SU-DHL-6 (cell line): ENCODE results near the gene SLCO3A1.

Experiments
- EZH2phosphoT487 ChIP-seq: fragments of 200-600 bp; sonication (generic), shearing (Covaris generic); conservative IDR thresholded peaks from 2 replicates; pipeline ENCODE4 v1.6.1; 2018; ENCODE audit warnings: mild to moderate bottlenecking, antibody characterized with exemption, low read length, moderate library complexity, mixed read lengths
- TF ChIP-seq, protein P1 (sequence below): fragments of 200-600 bp; sonication (generic); IDR thresholded peaks from one replicate; pipeline ENCODE4 v1.5.1; 2017; ENCODE audit warnings: antibody characterized with exemption, mild to moderate bottlenecking, low read length, moderate library complexity; ENCODE audit not compliant: insufficient read depth, poor library complexity, severe bottlenecking

DNA sequence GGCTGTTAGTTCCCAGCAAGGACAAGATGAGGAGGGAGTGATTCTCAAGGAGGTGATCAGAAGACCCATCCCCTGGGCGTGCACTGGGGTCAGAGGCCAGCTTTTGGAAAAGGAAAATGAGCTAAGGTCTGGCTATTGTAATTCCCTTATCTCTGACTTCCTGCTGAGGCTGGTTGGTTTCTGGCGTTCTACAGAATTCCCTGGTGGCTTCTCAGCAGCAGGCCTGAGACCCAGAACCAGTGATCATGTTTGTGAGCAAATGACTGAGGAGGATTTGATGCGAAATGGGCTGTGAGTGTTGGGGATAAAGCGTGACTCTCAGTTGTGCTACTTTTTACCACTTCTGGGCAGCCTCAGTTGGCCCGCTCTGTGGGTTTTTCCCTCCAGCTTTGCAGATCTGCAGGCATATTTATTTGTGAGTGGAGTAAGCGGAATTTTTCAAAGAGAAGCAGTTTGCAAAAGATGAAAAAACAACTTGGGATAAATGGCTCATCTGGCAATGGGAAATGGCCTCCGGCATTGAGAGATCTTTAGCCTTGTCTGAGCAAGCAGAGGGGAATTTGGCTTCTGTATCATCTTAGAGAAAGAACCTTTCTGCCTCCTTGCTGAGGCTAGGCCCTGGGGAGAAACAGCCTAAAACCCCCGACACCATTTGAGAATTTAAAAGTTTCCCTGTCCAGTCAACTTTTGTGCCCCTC lies 102.7 kb downstream of the SLCO3A1 start:
- TF ChIP-seq, protein P1, sequence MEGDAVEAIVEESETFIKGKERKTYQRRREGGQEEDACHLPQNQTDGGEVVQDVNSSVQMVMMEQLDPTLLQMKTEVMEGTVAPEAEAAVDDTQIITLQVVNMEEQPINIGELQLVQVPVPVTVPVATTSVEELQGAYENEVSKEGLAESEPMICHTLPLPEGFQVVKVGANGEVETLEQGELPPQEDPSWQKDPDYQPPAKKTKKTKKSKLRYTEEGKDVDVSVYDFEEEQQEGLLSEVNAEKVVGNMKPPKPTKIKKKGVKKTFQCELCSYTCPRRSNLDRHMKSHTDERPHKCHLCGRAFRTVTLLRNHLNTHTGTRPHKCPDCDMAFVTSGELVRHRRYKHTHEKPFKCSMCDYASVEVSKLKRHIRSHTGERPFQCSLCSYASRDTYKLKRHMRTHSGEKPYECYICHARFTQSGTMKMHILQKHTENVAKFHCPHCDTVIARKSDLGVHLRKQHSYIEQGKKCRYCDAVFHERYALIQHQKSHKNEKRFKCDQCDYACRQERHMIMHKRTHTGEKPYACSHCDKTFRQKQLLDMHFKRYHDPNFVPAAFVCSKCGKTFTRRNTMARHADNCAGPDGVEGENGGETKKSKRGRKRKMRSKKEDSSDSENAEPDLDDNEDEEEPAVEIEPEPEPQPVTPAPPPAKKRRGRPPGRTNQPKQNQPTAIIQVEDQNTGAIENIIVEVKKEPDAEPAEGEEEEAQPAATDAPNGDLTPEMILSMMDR = no peak
- TF ChIP-seq EZH2phosphoT487 = no peak
